Sigmoid colon (tissue), 7 donors: Measurements from ENCODE around the gene ELF1. TPM values are rescaled to one million over a fixed set of nuclear protein-coding genes. Genes with fewer than 3 reads are reported as not detected.

ENCODE experiments used
- DNase-seq: peaks from one replicate; pipeline ENCODE4 v3.0.0-alpha.2; 2019
- H3K27ac ChIP-seq, 4 donors: fragments of 200-600 bp; sonication (generic); one replicate each; pipeline ENCODE4 v1.5.1; 2016 to 2019; ENCODE audit warnings: mild to moderate bottlenecking in 1 of 4
- H3K27me3 ChIP-seq, 3 donors: fragments of 200-600 bp; sonication (generic); one replicate each; pipeline ENCODE4 v1.5.1; 2019; ENCODE audit warnings: mild to moderate bottlenecking in 1 of 3
- H3K36me3 ChIP-seq, 4 donors: fragments of 200-600 bp; sonication (generic); one replicate each; pipeline ENCODE4 v1.5.1; 2016 to 2019
- H3K4me1 ChIP-seq, 4 donors: fragments of 200-600 bp; sonication (generic); one replicate each; pipeline ENCODE4 v1.5.1; 2017 to 2019
- H3K4me3 ChIP-seq, 4 donors: fragments of 200-600 bp; sonication (generic); one replicate each; pipeline ENCODE4 v1.5.1; 2017 to 2019; ENCODE audit warnings: mild to moderate bottlenecking in 2 of 4, moderate library complexity in 1 of 4
- H3K9me3 ChIP-seq, 4 donors: fragments of 200-600 bp in 3 of 4; sonication (generic) in 3 of 4; one replicate each; pipeline versions ENCODE4 v1.5.1 to v1.6.1; 2013 to 2019
- EP300 ChIP-seq, 4 donors: sonication (generic); formaldehyde crosslinking; IDR thresholded peaks; one replicate each; pipeline ENCODE4 v1.6.1; 2017; ENCODE audit warnings: antibody characterized with exemption in 4 of 4
- POLR2A ChIP-seq, 2 donors: fragments of 450-650 bp; IDR thresholded peaks; one replicate each; pipeline ENCODE4 v1.6.1; 2016; ENCODE audit warnings: antibody characterized with exemption in 2 of 2, mild to moderate bottlenecking in 2 of 2, moderate library complexity in 2 of 2
- POLR2AphosphoS5 ChIP-seq, 4 donors: sonication (generic); formaldehyde crosslinking; IDR thresholded peaks; one replicate each; pipeline ENCODE4 v1.6.1; 2017; ENCODE audit warnings: antibody characterized with exemption in 4 of 4
- WGBS, 2 donors: extraction: QIAGEN DNeasy Blood & Tissue Kit; methylation state at CpG; one replicate each; pipeline ENCODE4 v1.1.7; 2013; 5-methylcytosine and 5-hydroxymethylcytosine counted together
- intact Hi-C: fragments of 100-400 bp; cut with DNase I; formaldehyde crosslinking; loops from one replicate; pipeline ENCODE4 v1.15.1; 2023
- polyA plus RNA-seq, 3 donors: library from polyadenylated mRNA; stranded (reverse); fragments of 200-250 nt; gene quantifications; one replicate each; pipeline ENCODE4 v1.2.3, GENCODE V29; 2013
- total RNA-seq, 4 donors: library from RNA; depleted of rRNA; stranded (reverse); fragments of >200 nt; gene quantifications; one replicate each; pipeline ENCODE4 v1.1.0, GENCODE V29; 2016
- TF ChIP-seq, protein P1 (sequence below), 4 experiments: fragments of 450-650 bp in 3 of 4; fragments of 200-600 bp in 1 of 4; IDR thresholded peaks; one replicate each; pipeline ENCODE4 v1.5.1; 2016 to 2019; ENCODE audit warnings: antibody characterized with exemption in 4 of 4, mild to moderate bottlenecking in 3 of 4, moderate library complexity in 2 of 4
- donor health status: healthy with polysubstance abuse.
- donor health status: Bipolar disorder and iron deficiency.
- donor health status: healthy.

Gene ELF1
- total RNA-seq (10 to 100 TPM; 47.4 to 68.5 (median 58.0) TPM), polyA plus RNA-seq (10 to 100 TPM; 31.8 to 45.3 (median 35.1) TPM)

DNA sequence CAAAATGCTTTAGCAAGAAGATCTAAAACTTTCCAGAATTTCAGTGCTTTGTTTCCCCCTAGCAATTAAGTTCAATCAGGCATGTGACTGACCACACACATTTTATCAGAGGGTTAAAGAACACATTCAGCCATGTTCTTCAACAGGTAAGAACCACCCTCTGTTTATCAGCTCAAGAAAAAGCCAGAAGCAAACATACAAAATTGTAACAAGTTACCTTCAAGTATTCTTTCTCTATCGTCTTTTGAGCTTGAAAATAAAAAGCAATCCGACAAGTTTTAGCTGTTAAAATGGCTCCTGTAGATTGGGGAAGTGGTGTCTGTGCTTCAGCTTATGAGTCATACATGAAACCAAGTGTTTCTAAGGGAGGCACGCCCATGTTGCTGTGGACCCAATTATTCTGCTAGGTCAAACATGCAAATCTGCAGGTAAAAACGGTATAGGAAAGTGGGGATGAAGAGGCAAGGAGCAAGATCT lies at the start of gene ELF1:
Gene ELF1 (minus strand): TSS at position 306 of the 477 bp plus-strand sequence. CDS start 37,262 bp downstream, outside the sequence.
- 4 to 16% methylated on average over 4 of the region's 4 CpGs for WGBS, 2 donors
- no peak for TF ChIP-seq EP300 (IDR thresholded peaks at IDR 0.05)
- no peak for TF ChIP-seq POLR2A (IDR thresholded peaks at IDR 0.05)
- TF ChIP-seq POLR2AphosphoS5 (IDR thresholded peaks at IDR 0.05): peak in 2 of 4 donors; percentile 25 to 52
- TF ChIP-seq, protein P1, sequence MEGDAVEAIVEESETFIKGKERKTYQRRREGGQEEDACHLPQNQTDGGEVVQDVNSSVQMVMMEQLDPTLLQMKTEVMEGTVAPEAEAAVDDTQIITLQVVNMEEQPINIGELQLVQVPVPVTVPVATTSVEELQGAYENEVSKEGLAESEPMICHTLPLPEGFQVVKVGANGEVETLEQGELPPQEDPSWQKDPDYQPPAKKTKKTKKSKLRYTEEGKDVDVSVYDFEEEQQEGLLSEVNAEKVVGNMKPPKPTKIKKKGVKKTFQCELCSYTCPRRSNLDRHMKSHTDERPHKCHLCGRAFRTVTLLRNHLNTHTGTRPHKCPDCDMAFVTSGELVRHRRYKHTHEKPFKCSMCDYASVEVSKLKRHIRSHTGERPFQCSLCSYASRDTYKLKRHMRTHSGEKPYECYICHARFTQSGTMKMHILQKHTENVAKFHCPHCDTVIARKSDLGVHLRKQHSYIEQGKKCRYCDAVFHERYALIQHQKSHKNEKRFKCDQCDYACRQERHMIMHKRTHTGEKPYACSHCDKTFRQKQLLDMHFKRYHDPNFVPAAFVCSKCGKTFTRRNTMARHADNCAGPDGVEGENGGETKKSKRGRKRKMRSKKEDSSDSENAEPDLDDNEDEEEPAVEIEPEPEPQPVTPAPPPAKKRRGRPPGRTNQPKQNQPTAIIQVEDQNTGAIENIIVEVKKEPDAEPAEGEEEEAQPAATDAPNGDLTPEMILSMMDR (IDR thresholded peaks at IDR 0.05): no peak
- Histone ChIP-seq H3K36me3 (no peaks in the 10 kb centered on the region), H3K4me3 (peak within 1 kb of the TSS in 3 of 4 donors; percentile 6 to 18 (median 8)), H3K9me3 (no peaks in the 10 kb centered on the region), H3K27ac (peak within 1 kb of the TSS in 3 of 4 donors; percentile 33 to 67 (median 45)), H3K4me1 (peaks cover 0 to 58% (median 35%) of the 10 kb centered on the region in 4 donors), H3K27me3 (no peaks in the 10 kb centered on the region)
- no peak for DNase-seq
- intact Hi-C loops: no loop called here

DNA sequence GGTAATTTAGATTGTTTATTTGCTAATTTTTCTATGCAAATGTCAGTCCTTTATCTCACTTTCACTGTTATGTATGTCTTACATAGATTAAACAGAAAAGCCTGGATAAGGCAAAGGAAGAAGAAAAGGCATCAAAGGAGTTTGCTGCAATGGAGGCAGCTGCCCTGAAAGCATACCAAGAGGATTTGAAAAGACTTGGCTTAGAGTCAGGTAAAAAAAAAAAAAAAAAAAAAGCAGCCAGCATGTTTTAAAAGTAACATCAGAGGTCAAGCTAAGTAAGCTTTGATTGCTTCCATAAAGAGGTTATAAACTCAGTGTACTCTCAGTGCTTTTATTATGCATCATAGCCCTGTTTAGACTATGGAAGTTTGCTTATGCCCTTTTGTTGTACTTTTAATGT lies 46.0 kb upstream of the ELF1 start:
- H3K36me3 ChIP-seq: peaks cover 10 to 44% (median 26%) of the 10 kb centered on the region in 4 donors
- H3K27ac ChIP-seq: peak overlapping the region; percentile 91 to 99 (median 98)

DNA sequence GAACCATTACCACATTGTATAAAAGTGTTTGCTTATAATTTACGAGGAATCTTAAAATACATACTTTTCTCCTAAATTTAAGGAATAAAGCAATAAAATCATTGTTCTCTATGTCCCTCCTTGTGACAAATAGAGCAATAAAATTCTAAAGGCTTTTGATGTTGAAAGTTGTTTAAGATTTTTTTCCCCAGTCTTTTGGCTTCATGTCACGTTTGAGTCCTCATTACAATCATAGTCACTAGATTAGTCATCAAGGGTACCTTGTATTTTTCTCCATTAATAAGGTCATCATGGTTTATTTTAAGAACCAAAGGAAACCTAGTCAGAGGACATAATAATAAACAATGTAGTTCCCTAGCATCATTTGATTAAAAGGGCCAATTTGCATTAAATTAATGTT lies 45.4 kb upstream of the ELF1 start:
- peak overlapping the region; percentile 91 to 99 (median 98) for H3K27ac ChIP-seq
- H3K4me1 ChIP-seq: peaks cover 0 to 52% (median 42%) of the 10 kb centered on the region in 4 donors
- no peak for DNase-seq
- 13 to 51% methylated on average over 2 of the region's 2 CpGs for WGBS, 2 donors
- no peaks in the 10 kb centered on the region for H3K27me3 ChIP-seq
- intact Hi-C loops: loop anchor here (5.0 to 10.0 kb wide), 6 partner anchors 128 to 980 kb away; partner anchors contain the start of genes DGKH, FOXO1, KBTBD7 and MRPS31
- H3K4me3 ChIP-seq: peak overlapping the region in 1 of 4 donors; percentile 6
- peaks cover 10 to 38% (median 22%) of the 10 kb centered on the region in 4 donors for H3K36me3 ChIP-seq
- no peaks in the 10 kb centered on the region for H3K9me3 ChIP-seq
- TF ChIP-seq POLR2AphosphoS5 (IDR thresholded peaks at IDR 0.05): peak in 3 of 4 donors; percentile 19 to 29 (median 21)
- TF ChIP-seq POLR2A (IDR thresholded peaks at IDR 0.05): no peak

More for the DNA sequence above, 46.0 kb upstream of the ELF1 start:
- H3K4me1 ChIP-seq: peaks cover 0 to 49% (median 42%) of the 10 kb centered on the region in 4 donors
- peak overlapping the region in 1 of 4 donors; percentile 6 for H3K4me3 ChIP-seq
- no peaks in the 10 kb centered on the region for H3K9me3 ChIP-seq
- TF ChIP-seq POLR2AphosphoS5 (IDR thresholded peaks at IDR 0.05) (peak in 2 of 4 donors; percentile 37 to 43), EP300 (IDR thresholded peaks at IDR 0.05) (no peak), POLR2A (IDR thresholded peaks at IDR 0.05) (no peak)
- TF ChIP-seq, protein P1 (IDR thresholded peaks at IDR 0.05): no peak
- no peaks in the 10 kb centered on the region for H3K27me3 ChIP-seq
- intact Hi-C loops: loop anchor here (10.0 kb wide), 1 partner anchor 980 kb away; the partner anchor contains the start of gene DGKH
- DNase-seq: no peak

DNA sequence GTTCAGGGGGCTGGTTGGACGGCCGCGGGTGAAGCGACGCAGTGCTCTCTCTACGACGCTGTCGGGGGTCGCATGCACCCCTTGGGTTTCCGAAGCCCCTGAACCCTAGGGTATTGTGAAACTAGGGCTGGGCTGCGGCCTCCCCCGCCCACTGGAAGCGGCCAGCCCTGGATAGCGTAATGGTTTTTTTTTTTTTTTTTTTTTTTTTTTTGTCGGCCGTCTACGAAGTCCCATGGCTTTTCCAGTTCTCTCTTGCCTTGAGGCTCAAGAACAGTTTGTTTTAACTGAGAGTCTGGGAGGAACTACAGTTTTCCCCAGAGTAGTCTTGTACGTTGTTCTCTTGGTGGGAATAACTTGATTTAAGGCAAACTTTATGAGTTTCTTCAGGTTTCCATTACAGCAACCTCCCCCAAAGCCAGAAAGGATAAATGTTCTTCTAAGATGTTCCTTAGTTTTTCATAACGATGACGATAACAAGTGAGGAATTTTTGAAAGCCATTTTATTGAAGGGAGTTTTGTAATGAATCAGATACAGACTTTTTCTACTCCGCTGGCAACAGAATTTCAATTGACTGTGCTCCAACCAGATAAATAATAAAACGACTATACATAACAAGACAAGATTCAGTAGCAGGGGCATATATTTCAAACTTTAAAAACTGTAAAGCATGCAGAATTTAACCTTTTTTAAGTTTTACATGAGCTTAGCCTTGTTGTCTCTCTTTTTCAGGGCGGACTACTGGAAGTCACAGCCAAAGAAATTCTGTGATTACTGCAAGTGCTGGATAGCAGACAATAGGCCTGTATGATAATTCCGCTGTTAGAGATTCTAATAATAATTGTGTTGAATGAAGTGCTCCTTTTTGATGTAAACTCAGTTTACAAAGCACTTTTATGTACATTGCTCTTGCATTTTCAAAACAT lies 43.1 kb upstream of the ELF1 start:
- H3K27me3 ChIP-seq: no peaks in the 10 kb centered on the region
- peaks cover 0 to 14% (median 7%) of the 10 kb centered on the region in 4 donors for H3K36me3 ChIP-seq
- TF ChIP-seq EP300 (IDR thresholded peaks at IDR 0.05) (peak in 1 of 4 donors; percentile 63), POLR2AphosphoS5 (IDR thresholded peaks at IDR 0.05) (peak in 2 of 4 donors; percentile 46 to 60), POLR2A (IDR thresholded peaks at IDR 0.05) (peak in 1 of 2 donors; percentile 16)
- TF ChIP-seq, protein P1 (IDR thresholded peaks at IDR 0.05): no peak
- peak overlapping the region; percentile 91 to 99 (median 98) for H3K27ac ChIP-seq
- H3K4me1 ChIP-seq: peaks cover 0 to 73% (median 62%) of the 10 kb centered on the region in 4 donors
- intact Hi-C loops: loop anchor here (2.0 to 10.0 kb wide), 7 partner anchors 71 to 983 kb away; partner anchors contain the start of genes DGKH, FOXO1, KBTBD6 and KBTBD7
- peak overlapping the region; percentile 61 to 93 (median 80) for H3K4me3 ChIP-seq
- no peak for DNase-seq
- 3 to 7% methylated on average over 24 of the region's 24 CpGs for WGBS, 2 donors
- no peaks in the 10 kb centered on the region for H3K9me3 ChIP-seq
